HG03342 (cell line): ENCODE data around the gene AP5Z1.

Experiments used
- ATAC-seq: cut with Tn5 transposase; IDR thresholded peaks from one replicate; pipeline ENCODE4 v1.9.1; 2021; ENCODE audit warnings: mild to moderate bottlenecking, moderate library complexity; ENCODE audit not compliant: unreplicated experiment

The AP5Z1 gene

DNA sequence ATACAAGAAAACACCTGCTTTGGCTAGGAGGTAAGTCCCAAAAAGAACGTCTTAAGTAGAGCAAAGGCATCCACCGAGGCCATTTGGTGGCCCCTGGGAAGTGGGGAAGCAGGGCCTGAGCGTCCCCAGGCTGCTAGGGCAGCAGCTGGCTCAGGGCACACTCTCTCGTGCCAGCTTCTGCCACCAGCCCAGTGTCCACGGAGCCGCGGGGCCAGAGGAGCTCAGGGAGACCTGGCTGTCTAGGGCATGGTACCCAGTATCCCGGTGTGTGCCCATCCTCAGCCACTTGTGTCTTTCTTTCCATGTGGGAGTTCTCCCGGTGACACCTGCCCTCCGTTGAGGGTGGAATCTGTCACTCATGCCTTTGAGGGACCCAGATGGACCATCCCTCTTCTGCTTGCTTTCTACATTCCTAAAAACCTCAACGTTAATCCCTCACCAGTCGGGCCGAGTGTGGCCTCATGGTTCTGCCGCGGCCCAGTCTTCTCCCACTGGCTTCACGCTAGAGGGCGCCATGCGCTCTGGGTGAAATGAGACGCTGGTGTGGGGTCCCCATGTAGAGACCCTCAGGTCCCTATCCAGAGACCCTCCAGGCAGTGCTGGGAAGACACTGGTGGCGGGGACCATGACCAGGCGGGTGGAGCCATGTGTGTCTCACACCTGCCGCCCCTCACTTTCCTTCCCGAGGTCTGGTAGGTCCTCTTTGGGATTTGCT lies 9.5 kb upstream of the AP5Z1 start:
- ATAC-seq = no peak

DNA sequence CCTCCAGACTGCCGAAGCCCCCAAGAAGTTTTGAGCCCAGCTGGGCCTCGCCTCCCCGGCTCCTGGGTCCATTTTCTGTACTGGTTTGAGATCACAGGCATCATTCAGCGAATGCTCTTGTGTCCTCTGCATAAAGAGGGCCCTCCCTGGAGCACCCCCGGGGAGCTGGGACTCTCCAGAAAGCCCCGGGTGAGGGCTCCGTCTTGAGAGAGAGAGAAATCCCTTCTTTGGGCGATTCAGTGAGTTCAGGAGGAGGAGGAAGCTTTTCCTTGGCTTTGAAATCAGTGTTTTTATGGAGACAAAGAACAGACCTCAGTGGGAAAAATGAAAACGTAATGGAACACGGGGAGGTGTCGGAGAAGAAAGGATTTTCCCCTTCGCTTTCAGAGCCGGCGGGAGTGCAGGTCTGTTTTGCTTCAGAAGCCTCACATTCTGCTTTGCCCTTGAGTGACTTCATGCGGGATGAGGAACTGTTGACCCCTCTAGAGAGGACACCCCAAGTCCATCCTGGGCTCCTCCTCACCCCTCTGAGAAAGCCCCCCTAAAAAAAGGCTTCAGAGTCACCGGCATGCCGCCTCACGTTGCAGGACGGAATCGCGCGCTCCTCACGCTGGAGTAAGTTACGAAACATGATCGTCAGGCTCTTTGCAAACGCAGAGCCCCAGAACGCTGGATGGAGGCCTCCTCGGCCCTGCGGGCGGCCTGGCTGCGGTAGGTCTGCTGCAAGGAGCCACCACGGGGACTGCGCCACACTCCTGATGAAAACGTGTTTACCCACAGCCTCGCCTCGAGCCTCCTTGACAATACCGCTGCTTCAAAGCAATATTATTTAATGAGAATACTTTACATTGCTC lies 8.5 kb upstream of the AP5Z1 start:
- ATAC-seq = no peak

DNA sequence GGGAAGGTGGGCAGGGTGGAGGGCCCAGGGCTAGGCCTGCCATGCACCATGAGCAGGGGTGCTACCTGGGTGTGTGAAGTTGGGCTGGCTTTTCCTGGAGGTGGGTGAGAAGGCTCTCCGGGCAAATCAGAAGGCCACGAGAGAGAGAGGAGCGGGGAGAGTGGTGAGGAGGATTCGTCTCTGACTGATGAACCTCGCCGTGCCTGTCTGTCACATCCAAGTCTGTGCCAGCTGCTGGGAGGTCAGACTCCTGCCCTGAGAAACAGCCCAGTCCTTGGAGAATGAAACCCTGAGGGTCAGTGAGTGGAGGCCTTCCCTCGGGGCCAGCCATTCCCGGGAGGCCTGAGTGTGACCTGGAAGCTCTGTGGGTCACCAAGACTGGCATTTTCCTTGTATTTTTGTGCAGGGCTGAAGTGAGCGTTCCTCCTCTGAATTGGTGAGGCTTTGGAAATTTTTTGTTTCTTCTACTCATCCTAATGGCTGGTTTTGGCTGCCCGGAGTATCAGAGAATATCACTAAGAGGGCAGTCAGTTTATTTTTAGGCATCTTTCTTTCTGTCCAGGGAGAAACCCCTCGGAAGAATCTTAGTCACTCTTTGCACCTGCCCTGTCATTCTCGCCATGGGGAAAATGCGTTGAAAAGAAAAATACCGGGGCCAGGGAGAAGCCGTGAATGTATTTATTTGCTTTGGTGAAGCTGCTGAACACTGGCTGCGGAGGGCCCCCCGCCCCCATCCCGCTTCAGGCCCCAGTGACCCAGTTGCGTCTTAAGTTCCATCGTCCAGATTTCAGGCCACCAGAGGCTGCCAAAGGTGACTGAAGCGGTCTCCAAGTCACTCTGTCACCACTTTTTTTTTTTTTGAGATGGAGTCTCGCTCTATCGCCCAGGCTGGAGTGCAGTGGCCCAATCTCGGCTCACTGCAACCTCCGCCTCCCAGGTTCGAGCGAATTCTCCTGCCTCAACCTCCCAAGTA lies 6.5 kb upstream of the AP5Z1 start:
- no peak for ATAC-seq

DNA sequence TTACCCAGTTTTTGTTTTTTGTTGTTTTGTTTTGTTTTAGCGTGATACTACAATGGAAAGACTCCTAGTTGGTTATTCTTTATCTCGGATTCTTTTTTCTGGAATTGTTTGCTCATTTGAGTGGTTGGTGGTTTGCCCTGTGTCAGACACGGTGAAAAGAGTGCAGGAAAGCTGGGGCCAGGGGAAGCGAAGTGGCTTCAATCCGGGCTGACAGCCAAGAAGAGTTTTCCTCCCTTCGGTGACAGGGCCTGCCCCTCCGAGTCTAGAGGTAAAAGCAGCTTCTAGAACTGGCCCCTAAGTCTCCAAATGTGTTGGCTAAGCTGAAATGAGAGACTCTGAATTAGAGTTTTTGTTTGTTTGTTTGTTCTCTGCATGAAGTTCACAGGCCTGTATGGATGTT lies 5.7 kb upstream of the AP5Z1 start:
- ATAC-seq = no peak

DNA sequence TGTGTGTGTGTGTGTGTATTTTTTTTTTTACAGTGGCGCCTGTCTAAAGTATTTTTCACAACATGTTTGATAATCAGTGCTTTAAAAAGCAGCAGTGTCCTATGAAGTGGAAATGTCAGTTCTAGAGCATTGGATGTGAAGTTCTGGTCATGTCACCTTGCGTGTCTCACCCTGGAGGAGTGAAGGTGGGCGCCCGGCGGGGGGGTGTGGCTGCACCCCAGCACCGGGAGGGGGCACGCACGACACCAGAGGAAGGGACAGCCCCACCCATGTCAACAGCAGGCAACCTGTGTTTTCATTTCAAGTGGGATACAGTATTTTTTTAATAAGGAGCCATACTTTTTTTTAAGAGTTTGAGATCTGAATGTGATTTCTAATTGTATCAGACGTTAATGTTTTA lies 4.5 kb upstream of the AP5Z1 start:
- ATAC-seq = no peak

DNA sequence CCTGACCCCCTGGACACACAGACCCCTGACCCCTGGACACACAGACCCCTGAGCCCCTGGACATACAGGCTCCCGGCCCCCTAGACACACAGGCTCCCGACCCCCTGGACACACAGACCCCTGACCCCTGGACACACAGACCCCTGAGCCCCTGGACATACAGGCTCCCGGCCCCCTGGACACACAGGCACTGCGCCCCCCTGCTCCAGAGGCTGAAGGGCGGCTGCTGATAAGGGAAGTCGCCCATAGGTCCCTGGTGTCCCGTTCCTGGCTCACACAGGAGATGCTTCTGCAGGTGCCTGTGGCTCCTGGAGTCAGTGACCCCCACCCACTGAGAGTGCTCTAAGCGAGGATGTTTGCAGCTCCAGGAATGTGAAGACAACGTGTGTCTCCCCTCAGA lies 3.7 kb upstream of the AP5Z1 start:
- no peak for ATAC-seq

DNA sequence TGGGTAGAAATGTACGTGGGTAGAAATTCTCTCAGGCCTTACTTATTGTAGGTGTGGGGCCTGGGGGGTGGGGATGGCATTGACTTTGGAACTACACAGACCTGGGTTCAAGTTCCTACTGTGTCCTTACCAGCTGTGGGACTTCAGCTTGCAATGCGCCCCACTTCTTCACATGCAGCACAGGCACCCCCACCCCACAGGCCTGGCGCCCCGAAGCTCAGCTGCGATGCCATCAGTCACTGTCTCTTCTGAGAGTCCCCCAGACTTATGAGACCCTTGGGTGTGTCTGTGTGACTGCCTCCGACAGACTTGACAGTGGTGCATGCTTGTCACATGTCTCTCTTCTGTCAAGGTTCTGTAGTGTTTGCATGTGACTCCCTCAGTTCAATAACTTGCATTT lies 3.1 kb upstream of the AP5Z1 start:
- ATAC-seq = no peak

DNA sequence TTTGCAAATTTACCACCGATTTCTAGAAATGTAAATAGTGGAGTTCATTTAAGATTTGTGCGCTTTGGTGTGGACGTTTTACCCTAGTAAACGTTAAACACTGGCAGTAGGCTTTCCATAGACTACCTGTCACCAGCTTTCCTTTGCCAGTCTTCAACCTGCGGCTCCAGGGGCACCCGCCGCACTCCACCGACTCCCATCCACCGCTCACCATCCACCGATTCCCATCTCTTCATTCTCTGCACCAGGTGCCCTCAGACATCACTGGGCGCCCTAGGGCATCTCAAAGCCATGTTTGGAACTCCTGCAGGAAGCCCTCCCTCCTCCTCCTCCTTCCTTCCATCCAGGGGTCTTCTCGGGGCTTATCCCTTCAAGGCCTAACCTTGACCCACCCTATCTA lies 1.4 kb upstream of the AP5Z1 start:
- ATAC-seq = no peak

DNA sequence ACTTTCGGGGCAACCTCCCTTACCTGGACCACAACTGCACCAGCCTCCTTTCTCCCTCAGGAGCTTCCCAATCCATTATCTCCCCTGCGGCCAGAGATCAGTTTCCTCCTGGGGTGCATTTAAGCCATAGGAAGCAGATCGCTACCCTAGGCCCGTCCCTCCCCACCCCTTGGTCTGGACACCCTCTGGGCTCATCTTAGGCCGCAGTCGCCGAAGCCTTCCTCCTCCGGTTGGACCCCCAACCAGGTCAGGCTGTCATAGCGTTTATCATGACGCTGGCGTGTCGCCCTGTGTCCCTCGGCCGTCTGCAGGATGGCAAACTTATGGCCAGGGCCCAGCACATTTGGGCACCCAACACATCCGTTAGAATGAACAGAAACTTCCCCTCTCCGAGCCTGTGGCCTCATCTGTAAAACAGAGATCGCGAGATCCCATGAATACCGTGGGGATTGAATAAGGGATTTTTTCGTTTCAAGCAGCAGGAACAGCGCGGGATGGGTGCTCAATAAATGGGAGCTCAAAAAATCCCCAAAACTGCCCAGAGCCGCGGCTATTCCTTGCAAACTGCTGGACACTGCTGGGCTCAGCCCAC lies 669 bp upstream of the AP5Z1 start:
- peak; percentile 36 for ATAC-seq

DNA sequence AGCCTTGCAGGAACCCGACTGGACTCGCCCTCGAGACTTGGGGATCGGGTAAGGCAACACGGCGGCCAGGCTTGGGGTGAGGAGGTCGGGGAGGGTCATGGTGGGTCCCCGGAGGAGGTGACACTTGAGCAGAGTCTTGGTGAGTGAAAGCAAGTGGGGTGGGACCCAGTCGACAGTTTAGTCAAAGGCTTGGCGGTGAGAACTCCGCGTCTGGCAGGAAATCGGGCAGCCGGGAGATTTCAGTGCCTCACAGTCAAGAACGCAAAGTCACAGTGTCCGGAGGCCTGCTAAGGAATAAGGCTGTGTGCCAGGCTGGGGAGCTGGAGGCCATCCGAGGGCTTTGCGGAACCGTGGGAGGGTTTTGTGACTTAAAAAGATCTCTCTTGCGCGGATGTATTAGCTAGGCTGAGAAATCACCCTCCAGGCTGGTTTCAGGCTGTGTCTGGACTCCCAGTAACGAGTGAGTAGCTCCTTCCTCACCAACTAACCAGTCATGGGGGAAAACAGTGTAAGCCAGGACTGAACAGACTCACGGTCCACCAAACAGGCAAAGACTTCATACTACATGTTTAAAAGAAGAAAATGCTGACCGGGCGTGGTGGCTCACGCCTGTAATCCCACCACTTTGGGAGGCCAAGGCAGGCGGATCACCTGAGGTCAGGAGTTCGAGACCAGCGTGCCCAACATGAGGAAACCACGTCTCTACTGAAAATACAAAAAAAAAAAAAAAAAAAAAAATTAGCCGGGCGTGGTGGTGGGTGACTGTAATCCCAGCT lies 613 bp downstream of the AP5Z1 start:
- peak; percentile 11 for ATAC-seq

DNA sequence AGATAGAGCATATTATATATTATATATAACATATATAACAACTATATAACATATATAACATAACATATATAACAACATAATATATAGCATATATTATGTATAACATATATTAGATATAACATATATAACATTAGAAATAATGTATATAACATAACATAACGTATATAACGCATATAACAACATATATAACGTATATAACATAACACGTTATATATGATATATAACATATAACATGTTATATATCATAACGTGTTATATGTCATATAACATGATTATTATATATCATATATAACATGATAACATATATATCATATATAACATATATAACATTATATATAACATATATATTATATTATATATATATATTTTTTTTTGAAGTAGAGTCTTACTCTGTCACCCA lies 3.7 kb downstream of the AP5Z1 start:
- ATAC-seq = no peak

DNA sequence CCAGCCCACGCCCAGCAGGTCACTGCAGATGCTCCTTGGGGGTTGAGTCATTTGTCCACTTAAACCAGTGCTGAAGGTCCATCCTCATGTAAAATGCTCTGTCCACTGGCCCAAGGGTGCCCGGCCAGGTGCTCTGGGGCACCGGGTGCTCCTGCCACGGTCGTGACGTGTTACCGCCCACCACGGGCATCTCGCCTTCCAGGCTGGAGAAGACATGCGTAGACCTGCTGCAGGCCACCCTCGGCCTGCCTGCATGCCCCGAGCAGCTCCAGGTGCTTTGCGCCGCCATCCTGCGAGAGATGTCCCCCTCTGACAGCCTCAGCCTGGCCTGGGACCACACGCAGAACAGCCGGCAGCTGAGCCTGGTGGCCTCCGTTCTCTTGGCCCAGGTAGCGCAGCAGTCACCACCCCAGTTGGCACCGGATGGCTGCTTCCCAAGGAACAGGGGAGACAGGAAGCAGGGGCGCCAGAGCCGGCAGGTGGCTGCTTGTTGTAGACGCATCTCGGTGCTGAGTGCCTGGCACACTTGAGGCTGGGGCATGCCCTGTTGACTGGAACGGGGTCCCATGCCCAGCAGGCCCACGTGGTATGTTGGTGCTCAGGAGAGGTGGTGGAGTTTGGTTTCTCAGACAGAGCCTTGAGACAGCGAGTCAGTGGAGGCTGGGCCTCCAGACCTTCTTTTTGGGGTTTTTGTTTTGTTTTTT lies 6.1 kb downstream of the AP5Z1 start:
- no peak for ATAC-seq

DNA sequence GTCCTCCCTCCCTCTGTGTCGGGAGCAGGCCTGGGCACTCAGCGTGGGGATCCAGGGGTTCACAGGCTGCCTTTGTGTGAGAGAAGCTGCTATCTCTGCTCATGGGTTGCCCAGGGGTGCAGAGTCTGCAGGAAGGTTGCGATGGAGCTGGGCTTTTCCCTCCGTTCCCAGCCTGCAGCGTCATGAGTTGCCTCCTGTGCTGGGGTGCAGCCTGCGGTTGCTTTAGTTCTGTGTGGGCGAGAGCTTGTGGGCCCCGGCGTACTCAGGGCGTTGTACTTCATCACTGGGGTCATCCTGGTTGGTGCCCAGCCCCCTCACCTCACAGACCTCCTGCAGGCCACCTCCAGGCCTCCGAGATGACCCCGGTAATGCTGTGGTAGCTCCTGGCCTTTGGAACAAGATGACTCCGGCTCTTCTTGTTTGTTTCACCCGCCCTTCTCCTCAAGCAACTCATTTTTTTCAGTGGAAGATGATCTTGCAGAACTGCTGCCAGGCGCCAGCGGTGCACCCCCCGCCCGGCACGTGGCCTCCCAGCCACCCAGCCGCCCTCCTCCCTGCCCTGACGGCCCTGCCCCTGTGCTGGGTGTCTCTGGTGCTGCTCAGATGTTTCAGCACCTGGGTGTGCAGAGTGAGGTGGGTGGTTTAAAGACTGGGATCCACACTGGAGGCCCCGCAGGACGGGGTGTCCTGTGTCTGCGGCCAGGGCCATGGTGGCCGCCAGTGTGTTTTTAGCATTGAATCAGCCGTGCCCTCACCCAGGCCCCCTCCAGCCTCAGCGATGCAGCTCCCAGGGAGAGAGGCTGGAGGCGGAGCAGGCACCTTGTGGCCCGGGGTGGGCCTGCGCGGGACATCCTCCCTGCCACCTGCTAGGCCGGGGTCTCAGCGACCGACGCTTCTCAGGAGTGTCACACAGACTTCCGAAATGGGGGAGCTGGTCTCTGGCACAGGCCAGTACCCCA lies 7.2 kb downstream of the AP5Z1 start:
- no peak for ATAC-seq

DNA sequence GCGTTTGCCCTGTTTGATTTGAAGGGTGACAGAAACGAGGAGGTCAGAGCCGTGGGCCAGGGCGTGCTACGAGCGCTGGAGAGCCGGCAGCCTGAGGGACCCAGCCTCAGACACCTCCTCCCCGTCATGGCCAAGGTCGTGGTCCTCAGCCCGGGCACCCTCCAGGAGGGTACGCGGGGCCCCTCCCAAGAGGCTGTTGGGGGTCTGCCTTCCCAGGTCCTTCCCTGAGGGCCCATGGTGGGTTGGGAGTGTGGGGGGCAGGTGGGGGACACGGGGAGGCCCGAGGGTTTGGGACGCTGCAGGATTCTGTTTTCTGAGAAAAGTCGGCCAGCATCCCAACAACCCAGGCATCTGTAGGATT lies 7.8 kb downstream of the AP5Z1 start:
- ATAC-seq = no peak

DNA sequence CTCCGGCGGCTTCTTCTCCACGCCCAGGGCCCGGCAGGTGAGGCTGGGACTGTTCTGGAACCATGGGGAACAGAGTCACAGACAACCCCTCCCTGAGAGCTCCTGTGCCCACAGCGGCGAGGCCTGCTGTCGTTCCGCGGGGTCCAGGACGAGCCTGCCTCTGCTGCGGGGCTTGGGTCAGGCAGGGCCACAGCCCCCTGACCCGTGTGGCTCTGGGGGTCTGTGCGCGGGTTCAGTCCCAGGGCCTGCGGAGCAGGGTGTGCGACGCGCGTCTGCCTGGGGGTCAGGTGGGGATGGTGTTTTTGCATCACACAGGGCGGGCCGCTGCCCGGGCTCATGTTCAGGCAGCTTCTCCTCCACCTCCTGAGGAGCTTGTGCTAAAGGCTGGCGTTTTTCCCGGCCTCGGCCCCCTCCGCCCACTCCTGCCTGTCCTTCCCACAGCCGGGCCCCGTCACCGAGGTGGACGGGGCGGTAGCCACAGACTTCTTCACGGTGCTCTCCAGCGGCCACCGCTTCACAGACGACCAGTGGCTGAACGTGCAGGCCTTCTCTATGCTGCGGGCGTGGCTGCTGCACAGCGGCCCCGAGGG lies 8.4 kb downstream of the AP5Z1 start:
- ATAC-seq = no peak

DNA sequence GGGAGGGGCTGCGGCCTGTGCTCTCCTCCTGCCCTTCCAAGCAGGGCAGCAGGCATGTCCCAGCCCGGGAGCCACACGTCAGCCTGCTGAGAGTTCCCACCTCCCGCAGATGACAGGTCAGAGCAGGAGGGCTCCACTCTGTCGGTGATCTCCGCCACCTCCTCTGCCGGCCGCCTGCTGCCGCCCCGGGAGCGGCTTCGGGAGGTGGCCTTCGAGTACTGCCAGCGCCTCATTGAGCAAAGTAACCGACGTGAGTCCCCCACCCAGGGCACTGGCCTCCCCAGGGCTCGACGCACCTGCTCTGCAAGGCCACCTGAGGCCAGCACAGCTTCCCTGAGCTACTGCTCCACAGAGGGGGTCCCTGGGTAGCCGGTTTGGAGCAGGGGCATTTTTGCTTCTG lies 9.4 kb downstream of the AP5Z1 start:
- no peak for ATAC-seq

DNA sequence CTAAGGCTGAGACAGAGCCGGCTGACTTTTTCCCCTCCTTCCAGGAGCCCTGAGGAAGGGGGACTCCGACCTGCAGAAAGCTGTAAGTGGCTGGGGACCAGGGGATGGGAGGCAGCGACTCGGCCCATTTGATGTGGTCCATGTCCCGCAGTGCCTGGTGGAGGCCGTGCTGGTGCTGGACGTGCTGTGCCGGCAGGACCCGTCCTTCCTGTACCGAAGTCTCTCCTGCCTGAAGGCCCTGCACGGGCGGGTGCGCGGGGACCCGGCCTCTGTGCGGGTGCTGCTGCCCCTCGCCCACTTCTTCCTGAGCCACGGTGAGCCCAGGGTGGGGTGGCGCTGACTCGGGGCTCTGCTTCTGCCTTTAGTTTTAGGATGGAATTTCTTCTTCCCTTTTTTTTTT lies 9.9 kb downstream of the AP5Z1 start:
- no peak for ATAC-seq

DNA sequence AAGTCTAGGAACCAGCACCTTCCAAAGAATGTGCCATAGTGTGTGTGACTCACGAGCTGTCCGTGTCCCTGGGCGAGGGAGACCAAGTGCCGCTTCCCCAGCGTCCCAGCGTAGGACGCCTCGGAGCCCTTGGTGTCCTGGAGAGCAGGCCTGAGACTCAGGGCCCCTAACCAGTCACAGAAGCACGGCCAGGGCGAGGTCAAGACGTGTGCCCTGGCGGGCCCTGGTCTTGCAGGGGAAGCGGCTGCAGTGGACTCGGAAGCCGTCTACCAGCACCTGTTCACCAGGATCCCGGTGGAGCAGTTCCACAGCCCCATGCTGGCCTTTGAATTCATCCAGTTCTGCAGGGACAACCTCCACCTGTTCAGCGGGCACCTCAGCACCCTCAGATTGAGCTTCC lies 10.6 kb downstream of the AP5Z1 start:
- ATAC-seq = no peak
